DOHH2 (cell line): Measurements from ENCODE around the gene NOC4L.

Experiments
- H3F3A ChIP-seq: fragments of 200-600 bp; sonication (generic), shearing (Covaris generic); 2 replicates; pipeline ENCODE4 v1.6.0; 2016; ENCODE audit warnings: antibody characterized with exemption, mild to moderate bottlenecking; ENCODE audit not compliant: control insufficient read depth, insufficient read depth
- H3K27ac ChIP-seq: fragments of 200-600 bp; sonication (generic); 2 replicates; pipeline ENCODE4 v1.5.1; 2014; ENCODE audit warnings: low read depth, mild to moderate bottlenecking, low read length, moderate library complexity
- H3K27me3 ChIP-seq: fragments of 200-600 bp; sonication (generic); 2 replicates; pipeline ENCODE4 v1.6.1; 2014; ENCODE audit warnings: mild to moderate bottlenecking, low read length, mixed read lengths; ENCODE audit not compliant: control insufficient read depth
- H3K36me3 ChIP-seq: fragments of 200-600 bp; sonication (generic); 2 replicates; pipeline ENCODE4 v1.6.1; 2014; ENCODE audit warnings: mild to moderate bottlenecking, low read length, moderate library complexity, mixed read lengths; ENCODE audit not compliant: control insufficient read depth
- H3K4me1 ChIP-seq: fragments of 200-600 bp; sonication (generic); 2 replicates; pipeline ENCODE4 v1.6.1; 2014; ENCODE audit warnings: mild to moderate bottlenecking, low read length, mixed read lengths; ENCODE audit not compliant: control insufficient read depth
- H3K4me2 ChIP-seq: fragments of 200-600 bp; sonication (generic); 2 replicates; pipeline ENCODE4 v1.6.0; 2014; ENCODE audit warnings: mild to moderate bottlenecking, low read length, moderate library complexity
- H3K4me3 ChIP-seq: fragments of 200-600 bp; sonication (generic); 2 replicates; pipeline ENCODE4 v1.5.1; 2014; ENCODE audit warnings: mild to moderate bottlenecking, low read length, mixed read lengths
- H3K79me2 ChIP-seq: fragments of 200-600 bp; sonication (generic); 2 replicates; pipeline ENCODE4 v1.6.1; 2014; ENCODE audit warnings: mild to moderate bottlenecking, low read length, mixed read lengths; ENCODE audit not compliant: control insufficient read depth
- H3K9me2 ChIP-seq: fragments of 200-600 bp; sonication (generic); replicated peaks from 2 replicates; pipeline ENCODE4 v1.6.1; 2014; ENCODE audit warnings: mild to moderate bottlenecking, low read length, mixed read lengths; ENCODE audit not compliant: control insufficient read depth
- H3K9me3 ChIP-seq: fragments of 200-600 bp; sonication (generic); 2 replicates; pipeline ENCODE4 v1.6.1; 2014; ENCODE audit warnings: antibody characterized with exemption, low read length, mixed read lengths; ENCODE audit not compliant: control insufficient read depth, insufficient read depth
- H4K20me1 ChIP-seq: fragments of 200-600 bp; sonication (generic); 2 replicates; pipeline ENCODE4 v1.6.0; 2014; ENCODE audit warnings: low read depth, mild to moderate bottlenecking, antibody characterized with exemption, low read length, moderate library complexity; ENCODE audit not compliant: control insufficient read depth, insufficient read depth
- CTCF ChIP-seq: fragments of 200-600 bp; sonication (generic); IDR thresholded peaks from one replicate; pipeline ENCODE4 v1.5.1; 2014; ENCODE audit warnings: antibody characterized with exemption, mild to moderate bottlenecking, low read depth, low read length; ENCODE audit not compliant: poor library complexity, severe bottlenecking
- EZH2phosphoT487 ChIP-seq: fragments of 200-600 bp; sonication (generic); IDR thresholded peaks from 2 replicates; pipeline ENCODE4 v1.6.1; 2017; ENCODE audit warnings: borderline replicate concordance, mild to moderate bottlenecking, antibody characterized with exemption, low read length, moderate library complexity, mixed read lengths

NOC4L gene

GRCh38 chr12:132169376-132169775, 25.1 kb downstream of the NOC4L start:
- Histone ChIP-seq H3K27ac (no peak overlapping the region), H3K4me2 (no peak overlapping the region), H3K4me3 (no peak overlapping the region), H3K4me1 (no peaks in the 10 kb centered on the region), H3F3A (no peaks in the 10 kb centered on the region; the same call in 1 of the 2 replicates), H3K27me3 (no peaks in the 10 kb centered on the region; the same call in 1 of the 2 replicates), H3K79me2 (no peaks in the 10 kb centered on the region), H3K9me2 (no peaks in the 10 kb centered on the region), H4K20me1 (no peaks in the 10 kb centered on the region), H3K9me3 (peaks cover 9% of the 10 kb centered on the region; the same call in 1 of the 2 replicates), H3K36me3 (no peaks in the 10 kb centered on the region)
- TF ChIP-seq EZH2phosphoT487 (no peak), CTCF (no peak)

- H3K9me2 ChIP-seq: no peaks in the 10 kb centered on the region
- no peak overlapping the region for H3K4me2 ChIP-seq
- no peaks in the 10 kb centered on the region; the same call in 1 of the 2 replicates for H3K27me3 ChIP-seq
- no peaks in the 10 kb centered on the region for H4K20me1 ChIP-seq
- H3K4me3 ChIP-seq: no peak overlapping the region
- H3F3A ChIP-seq: no peaks in the 10 kb centered on the region; the same call in 1 of the 2 replicates
- no peaks in the 10 kb centered on the region; the same call in 1 of the 2 replicates for H3K4me1 ChIP-seq
- peaks cover 9% of the 10 kb centered on the region; the same call in 1 of the 2 replicates for H3K9me3 ChIP-seq
- no peak overlapping the region for H3K27ac ChIP-seq
- H3K79me2 ChIP-seq: no peaks in the 10 kb centered on the region
- TF ChIP-seq CTCF (no peak), EZH2phosphoT487 (no peak)
- H3K36me3 ChIP-seq: no peaks in the 10 kb centered on the region
Measured at GRCh38 chr12:132170094-132170636, 25.9 kb downstream of the NOC4L start.

GRCh38 chr12:132170637-132171292, 26.5 kb downstream of the NOC4L start:
- no peaks in the 10 kb centered on the region for H4K20me1 ChIP-seq
- TF ChIP-seq EZH2phosphoT487: no peak
- no peak for TF ChIP-seq CTCF
- H3K36me3 ChIP-seq: no peaks in the 10 kb centered on the region
- H3K27me3 ChIP-seq: no peaks in the 10 kb centered on the region; the same call in 1 of the 2 replicates
- H3K27ac ChIP-seq: no peak overlapping the region
- H3K9me3 ChIP-seq: peaks cover 9% of the 10 kb centered on the region; the same call in 1 of the 2 replicates
- no peaks in the 10 kb centered on the region; the same call in 1 of the 2 replicates for H3K4me1 ChIP-seq
- no peaks in the 10 kb centered on the region; the same call in 1 of the 2 replicates for H3F3A ChIP-seq
- H3K4me3 ChIP-seq: no peak overlapping the region
- H3K4me2 ChIP-seq: no peak overlapping the region
- no peaks in the 10 kb centered on the region for H3K9me2 ChIP-seq
- H3K79me2 ChIP-seq: no peaks in the 10 kb centered on the region
